Thyroid gland (tissue), 4 donors: ENCODE results near the gene INPP4B.

Source experiments
- CTCF ChIP-seq, 6 experiments: fragments of 200-600 bp in 3 of 6; fragments of 450-650 bp in 3 of 6; sonication (generic) in 3 of 6; IDR thresholded peaks; one replicate each; pipeline ENCODE4 v1.5.1; 2016 to 2019; ENCODE audit warnings: antibody characterized with exemption in 6 of 6, mild to moderate bottlenecking in 2 of 6, inconsistent platforms in 1 of 6, moderate library complexity in 1 of 6
- POLR2A ChIP-seq, 2 donors: fragments of 450-650 bp; IDR thresholded peaks; one replicate each; pipeline ENCODE4 v1.6.1; 2017; ENCODE audit warnings: antibody characterized with exemption in 2 of 2, mild to moderate bottlenecking in 2 of 2, moderate library complexity in 1 of 2

DNA sequence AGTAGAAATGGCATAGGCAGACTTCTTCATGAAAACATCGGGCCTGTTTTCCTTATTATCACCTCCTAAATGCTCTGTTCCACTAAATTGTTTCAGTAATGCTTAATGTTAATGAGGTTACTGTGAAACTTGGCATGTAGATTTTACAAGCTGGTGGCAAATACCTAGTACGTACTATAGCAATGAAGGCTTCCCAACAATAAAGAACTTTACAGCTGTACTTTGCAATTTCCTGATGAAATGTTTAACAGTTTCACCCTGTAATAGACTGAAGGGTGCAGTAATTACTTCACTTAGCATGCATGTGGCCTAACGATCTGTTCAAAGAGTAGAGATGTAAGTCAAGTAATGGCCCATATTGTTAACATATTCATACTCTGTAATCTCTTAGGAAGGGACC is 685.0 kb downstream of the INPP4B start:
- TF ChIP-seq CTCF (IDR thresholded peaks at IDR 0.05) (no peak), POLR2A (IDR thresholded peaks at IDR 0.05) (no peak)
